K562 treated with DMSO at 1 percent for 12 hours (cell line): ENCODE data around the gene DGKQ. TPM values are rescaled to one million over a fixed set of nuclear protein-coding genes. Genes with fewer than 3 reads are reported as not detected.

Experiments
- total RNA-seq: library from RNA; unstranded; fragments of 300-600 nt; gene quantifications from 2 replicates; pipeline ENCODE4 v1.2.3, GENCODE V29; 2022; ENCODE audit not compliant: insufficient read depth

The DGKQ gene, protein sequence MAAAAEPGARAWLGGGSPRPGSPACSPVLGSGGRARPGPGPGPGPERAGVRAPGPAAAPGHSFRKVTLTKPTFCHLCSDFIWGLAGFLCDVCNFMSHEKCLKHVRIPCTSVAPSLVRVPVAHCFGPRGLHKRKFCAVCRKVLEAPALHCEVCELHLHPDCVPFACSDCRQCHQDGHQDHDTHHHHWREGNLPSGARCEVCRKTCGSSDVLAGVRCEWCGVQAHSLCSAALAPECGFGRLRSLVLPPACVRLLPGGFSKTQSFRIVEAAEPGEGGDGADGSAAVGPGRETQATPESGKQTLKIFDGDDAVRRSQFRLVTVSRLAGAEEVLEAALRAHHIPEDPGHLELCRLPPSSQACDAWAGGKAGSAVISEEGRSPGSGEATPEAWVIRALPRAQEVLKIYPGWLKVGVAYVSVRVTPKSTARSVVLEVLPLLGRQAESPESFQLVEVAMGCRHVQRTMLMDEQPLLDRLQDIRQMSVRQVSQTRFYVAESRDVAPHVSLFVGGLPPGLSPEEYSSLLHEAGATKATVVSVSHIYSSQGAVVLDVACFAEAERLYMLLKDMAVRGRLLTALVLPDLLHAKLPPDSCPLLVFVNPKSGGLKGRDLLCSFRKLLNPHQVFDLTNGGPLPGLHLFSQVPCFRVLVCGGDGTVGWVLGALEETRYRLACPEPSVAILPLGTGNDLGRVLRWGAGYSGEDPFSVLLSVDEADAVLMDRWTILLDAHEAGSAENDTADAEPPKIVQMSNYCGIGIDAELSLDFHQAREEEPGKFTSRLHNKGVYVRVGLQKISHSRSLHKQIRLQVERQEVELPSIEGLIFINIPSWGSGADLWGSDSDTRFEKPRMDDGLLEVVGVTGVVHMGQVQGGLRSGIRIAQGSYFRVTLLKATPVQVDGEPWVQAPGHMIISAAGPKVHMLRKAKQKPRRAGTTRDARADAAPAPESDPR
- 19.5 and 33.3 TPM in 2 replicates for total RNA-seq

DNA sequence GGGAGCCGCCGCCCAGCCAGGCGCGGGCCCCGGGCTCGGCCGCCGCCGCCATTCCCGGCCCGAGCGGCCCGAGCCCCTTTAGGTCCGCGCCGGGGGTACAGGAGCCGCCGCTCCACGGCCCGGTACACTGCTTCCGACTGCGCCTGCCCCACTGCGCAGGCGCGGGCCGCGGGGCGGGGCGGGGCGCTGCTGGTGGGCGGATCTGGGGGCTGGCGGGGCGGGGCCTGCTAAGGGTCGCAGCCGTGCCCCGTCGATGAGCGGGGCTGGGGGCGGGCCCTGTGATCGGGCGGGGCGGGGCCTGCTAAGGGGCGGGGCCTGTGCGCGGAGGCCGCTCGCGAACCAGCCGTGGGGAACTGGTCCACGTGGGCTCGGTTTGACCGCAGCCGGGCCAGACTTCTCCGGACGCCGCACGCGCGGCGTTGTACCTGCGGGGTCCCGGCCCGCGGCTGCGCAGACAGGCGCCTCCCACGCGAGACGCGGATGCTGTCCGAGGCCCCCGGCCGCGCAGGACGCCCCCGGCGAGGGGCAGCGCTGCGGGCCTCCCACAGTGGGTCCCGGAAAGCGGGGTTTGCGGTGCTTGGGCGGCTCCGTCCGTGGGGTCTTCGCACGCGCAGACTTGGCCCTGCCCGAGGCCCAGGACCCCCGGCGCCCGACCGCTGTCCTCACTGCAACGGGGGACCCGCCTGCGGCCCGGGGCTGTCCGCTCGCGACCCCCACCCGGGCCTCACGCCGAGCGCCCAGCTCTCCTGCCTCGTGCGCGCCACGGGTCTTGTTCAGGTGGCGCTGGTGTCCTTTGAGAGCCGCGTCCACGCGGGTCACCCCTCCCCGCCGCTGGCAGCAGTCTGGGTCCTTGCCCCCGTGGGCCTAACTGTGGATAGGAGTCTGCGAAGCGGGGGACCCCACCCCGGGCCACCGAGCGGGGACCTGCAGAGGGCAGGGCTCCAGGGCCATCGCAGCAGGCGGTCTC is at the start of gene DGKQ:
Gene DGKQ (minus strand): TSS at position 139 of the 967 bp plus-strand sequence. CDS start 87 bp downstream, at position 52.

DNA sequence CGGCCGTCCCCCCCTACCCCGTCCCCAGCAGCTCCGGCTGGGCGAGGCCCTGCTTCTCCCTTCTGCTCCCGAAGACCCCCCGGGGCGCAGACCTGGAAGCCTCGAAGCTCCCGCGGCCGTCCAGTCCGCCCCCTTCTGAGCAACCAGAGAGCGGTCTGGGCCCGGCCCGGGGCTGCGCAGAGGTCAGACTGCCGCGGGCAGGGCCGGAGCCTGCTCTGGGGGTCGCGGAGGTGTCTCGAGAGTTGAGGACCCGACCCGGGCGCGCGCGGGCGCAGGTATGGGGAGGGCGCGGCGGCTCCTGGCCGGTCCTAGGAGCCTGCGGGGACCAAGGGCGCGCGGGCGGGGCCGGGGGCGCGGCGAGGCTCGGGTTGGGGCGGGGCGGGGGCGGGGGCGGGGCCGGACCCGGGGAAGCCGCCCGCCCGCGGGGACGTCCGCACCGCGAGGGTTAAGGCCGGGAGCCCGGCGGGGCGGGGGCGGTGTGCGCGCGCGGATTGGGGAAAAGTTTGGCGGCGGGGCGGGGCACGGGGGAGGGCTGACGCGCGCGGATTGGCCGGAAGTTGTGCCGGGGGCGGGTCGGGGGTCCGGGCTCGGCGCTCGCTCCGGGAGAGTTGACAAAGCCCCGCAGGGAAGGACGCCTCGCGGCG is 37.8 kb upstream of the DGKQ start, which contains the start of gene FGFRL1:
Gene FGFRL1 (plus strand): TSS at position 605 of the 644 bp plus-strand sequence. CDS start 860 bp downstream, outside the sequence.

DNA sequence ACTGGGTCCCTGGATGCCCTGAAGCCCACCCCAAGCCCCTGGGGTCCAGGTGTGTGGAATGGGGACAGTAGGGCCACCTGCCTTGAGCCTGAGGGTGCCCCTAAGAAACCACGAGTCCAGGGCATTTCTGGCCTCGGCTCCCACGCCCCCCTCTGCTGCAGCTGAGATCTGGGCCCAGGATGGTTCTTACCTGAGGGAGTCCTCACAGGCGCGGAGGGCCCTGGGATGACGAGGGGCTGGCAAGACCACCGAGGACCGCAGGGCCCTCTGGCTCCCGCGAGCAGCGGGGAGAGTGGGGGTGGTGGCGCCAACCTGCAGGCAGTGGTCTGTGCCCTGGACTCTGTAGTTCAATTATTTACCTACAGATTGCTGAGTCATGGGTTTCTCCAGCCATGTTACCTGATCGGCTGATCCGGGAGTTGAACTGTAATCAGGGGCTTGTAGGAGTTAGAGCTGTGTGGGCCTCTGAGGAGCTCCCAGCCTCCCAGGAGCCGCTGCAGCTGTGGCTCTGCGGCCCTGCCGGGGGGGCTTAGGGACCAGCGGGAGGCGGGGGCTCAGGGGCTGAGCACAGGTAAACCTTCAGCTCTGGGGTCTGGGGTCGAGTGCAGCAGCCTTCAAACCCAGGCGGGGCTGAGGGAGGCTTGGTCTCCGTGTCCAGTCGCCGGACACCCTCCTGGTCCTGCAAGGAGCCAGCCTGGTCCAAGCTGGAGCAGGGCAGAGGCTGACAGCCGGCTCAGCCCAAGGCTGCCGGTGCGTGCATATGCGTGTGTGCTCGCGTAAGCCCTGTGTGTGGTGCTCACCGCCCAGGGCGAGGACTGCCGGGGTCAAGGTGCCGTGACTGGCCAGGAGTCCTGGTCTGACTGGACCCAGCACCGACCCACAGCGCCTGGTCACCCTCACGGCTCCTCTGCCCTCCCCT is 20.0 kb upstream of the DGKQ start, which contains the start of gene SLC26A1:
Gene SLC26A1 (minus strand): TSS at position 294 of the 919 bp plus-strand sequence. CDS start 1,701 bp downstream, outside the sequence.

DNA sequence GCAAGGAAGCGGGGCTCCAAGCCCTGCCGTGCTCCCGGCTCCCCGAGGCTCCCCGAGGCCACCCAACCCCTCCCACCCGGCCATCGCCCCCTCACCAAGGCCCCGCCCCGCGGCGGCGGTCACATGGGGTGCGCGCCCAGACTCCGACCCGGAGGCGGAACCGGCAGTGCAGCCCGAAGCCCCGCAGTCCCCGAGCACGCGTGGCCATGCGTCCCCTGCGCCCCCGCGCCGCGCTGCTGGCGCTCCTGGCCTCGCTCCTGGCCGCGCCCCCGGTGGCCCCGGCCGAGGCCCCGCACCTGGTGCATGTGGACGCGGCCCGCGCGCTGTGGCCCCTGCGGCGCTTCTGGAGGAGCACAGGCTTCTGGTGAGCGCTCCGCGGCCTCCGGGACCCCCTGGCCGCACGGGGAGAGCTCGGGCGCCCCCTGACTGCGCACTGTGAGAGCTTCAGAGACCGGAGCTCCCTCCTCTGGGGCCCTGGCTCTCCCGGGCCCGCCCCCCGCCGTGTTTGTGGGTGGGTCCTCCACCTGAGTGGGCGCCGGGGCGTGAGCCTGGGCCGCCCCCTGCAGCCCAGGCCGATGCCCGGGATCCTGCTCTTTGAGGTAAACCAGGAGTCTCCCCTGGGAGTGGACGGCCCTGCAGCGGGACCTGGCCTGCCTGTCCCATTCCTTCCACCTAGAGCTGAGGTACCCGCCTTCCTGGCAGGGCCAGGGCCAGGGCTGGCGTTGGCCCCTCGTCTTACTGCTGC is 13.7 kb upstream of the DGKQ start, which contains the start of gene IDUA:
Gene IDUA (plus strand): TSS at position 166 of the 745 bp plus-strand sequence. CDS start 41 bp downstream, at position 207.

DNA sequence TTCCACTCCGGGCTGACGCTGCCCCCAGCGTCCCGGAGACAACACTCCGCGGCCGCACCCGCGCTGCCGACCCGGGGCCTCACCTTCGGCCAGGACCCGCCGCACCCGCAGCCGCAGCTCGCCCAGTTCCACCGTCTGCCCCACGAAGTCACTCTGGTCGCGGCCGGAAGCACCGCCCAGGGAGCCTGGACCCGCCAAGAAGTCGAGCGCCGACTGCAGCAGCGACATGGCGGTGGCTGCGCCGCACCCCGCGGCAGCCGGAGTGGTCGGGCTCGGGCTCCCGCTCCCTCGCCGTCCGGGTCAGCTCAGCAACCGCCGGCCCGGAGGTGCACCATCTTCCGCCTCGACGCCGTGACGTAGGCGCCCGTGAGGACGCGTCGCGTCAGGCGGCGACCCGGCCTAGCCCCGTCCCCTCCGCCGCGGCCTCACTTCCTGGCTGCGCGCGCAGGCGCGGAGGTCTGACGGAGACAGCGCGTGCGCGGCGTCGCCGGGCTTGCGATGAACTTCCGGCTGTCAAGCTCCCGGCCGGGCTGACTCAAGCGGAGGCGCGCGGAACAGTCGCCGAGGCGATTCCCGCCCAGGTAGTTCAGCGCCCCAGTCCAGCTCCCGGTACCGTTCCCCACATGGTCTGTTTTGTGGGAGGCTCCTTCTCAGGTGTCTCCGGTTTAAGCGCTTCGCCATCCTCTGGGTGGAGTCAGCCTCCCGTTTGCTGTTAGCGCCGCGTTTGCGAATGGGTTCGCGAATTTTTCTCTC is 41.2 kb downstream of the DGKQ start, which contains the start of the genes GAK and TMEM175:
Gene GAK (minus strand): TSS at position 357 of the 753 bp plus-strand sequence. CDS start 129 bp downstream, at position 228.
Gene TMEM175 (plus strand): TSS at position 501 of the 753 bp plus-strand sequence. CDS start 15,280 bp downstream, outside the sequence.

Other genes starting within 250 kb of the DGKQ start
- not detected in 2 replicates for gene CPLX1, start 147.4 kb downstream of the DGKQ start, total RNA-seq
- 99.7 and 106 TPM in 2 replicates for gene GAK, start 41.3 kb downstream of the DGKQ start, total RNA-seq
- 31.2 and 48.5 TPM in 2 replicates for gene TMEM175, start 41.1 kb downstream of the DGKQ start, total RNA-seq
- gene IDUA, start 13.5 kb upstream of the DGKQ start, total RNA-seq: 11.7 and 15.3 TPM in 2 replicates
- 1.7 and 3.3 TPM in 2 replicates for gene SLC26A1, start 19.8 kb upstream of the DGKQ start, total RNA-seq
- 16.6 and 31.0 TPM in 2 replicates for gene FGFRL1, start 38.1 kb upstream of the DGKQ start, total RNA-seq
- not detected in 2 replicates for gene RNF212, start 140.0 kb upstream of the DGKQ start, total RNA-seq
- 2.7 TPM in 1 of 2 replicates, not detected in the other for gene SPON2, start 199.0 kb upstream of the DGKQ start, total RNA-seq